Esophagus squamous epithelium (tissue), 4 donors: ENCODE measurements around the gene TK2.

ENCODE experiments used
- POLR2A ChIP-seq, 4 donors: fragments of 450-650 bp; IDR thresholded peaks; one replicate each; pipeline ENCODE4 v1.6.1; 2017; ENCODE audit warnings: antibody characterized with exemption in 4 of 4, mild to moderate bottlenecking in 4 of 4, moderate library complexity in 3 of 4
- TF ChIP-seq, protein P1 (sequence below), 6 experiments: fragments of 450-650 bp in 4 of 6; fragments of 200-600 bp in 2 of 6; sonication (generic) in 2 of 6; IDR thresholded peaks; one replicate each; pipeline ENCODE4 v1.5.1; 2016 to 2019; ENCODE audit warnings: antibody characterized with exemption in 6 of 6, mild to moderate bottlenecking in 4 of 6, moderate library complexity in 4 of 6

DNA sequence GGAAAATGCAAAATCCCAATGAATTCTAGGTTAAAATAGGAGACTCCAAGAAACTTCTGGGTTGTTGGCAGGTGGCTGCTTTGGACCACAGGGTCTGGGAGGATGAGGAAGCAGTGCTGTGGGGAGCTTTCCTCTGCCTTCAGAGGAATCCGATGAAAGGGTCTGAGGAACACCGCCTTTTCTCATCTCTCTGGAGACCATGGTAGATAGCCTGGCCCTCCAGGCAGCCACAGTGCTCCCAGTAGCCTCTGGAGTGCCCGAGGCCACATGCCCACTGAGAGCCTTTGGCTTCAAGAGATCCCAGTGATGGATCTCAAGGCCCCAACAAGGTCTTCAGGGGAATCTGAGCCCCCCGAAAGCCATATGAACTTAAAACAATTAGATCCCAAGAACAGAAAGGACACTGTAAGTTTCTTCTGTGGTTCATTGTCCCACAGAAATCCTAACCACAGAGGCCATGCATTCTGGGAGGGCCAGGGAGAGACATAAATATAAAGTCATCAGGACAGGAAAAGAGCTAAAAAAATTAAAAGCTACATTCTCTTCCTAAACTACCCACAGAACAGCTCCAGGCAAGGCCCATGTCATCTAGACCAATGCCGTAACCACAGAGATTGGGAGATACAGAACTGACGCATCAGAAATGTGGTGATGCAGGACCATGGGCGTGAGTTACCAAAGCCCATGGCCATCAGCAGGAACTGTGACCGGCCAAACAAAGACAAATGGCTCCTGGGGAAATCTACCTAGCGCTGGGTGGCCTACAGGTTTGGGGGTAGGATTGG lies 24.3 kb downstream of the TK2 start:
- TF ChIP-seq, protein P1, sequence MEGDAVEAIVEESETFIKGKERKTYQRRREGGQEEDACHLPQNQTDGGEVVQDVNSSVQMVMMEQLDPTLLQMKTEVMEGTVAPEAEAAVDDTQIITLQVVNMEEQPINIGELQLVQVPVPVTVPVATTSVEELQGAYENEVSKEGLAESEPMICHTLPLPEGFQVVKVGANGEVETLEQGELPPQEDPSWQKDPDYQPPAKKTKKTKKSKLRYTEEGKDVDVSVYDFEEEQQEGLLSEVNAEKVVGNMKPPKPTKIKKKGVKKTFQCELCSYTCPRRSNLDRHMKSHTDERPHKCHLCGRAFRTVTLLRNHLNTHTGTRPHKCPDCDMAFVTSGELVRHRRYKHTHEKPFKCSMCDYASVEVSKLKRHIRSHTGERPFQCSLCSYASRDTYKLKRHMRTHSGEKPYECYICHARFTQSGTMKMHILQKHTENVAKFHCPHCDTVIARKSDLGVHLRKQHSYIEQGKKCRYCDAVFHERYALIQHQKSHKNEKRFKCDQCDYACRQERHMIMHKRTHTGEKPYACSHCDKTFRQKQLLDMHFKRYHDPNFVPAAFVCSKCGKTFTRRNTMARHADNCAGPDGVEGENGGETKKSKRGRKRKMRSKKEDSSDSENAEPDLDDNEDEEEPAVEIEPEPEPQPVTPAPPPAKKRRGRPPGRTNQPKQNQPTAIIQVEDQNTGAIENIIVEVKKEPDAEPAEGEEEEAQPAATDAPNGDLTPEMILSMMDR (IDR thresholded peaks at IDR 0.05), result no peak
- no peak for TF ChIP-seq POLR2A (IDR thresholded peaks at IDR 0.05)
